Measurements from ENCODE around the gene KCNIP4.
"Not testable (repeated sequence)": the region's sequence is repeated elsewhere in the genome, so short reads cannot be mapped to it uniquely, and the experiment has no call there.

KCNIP4 gene

DNA sequence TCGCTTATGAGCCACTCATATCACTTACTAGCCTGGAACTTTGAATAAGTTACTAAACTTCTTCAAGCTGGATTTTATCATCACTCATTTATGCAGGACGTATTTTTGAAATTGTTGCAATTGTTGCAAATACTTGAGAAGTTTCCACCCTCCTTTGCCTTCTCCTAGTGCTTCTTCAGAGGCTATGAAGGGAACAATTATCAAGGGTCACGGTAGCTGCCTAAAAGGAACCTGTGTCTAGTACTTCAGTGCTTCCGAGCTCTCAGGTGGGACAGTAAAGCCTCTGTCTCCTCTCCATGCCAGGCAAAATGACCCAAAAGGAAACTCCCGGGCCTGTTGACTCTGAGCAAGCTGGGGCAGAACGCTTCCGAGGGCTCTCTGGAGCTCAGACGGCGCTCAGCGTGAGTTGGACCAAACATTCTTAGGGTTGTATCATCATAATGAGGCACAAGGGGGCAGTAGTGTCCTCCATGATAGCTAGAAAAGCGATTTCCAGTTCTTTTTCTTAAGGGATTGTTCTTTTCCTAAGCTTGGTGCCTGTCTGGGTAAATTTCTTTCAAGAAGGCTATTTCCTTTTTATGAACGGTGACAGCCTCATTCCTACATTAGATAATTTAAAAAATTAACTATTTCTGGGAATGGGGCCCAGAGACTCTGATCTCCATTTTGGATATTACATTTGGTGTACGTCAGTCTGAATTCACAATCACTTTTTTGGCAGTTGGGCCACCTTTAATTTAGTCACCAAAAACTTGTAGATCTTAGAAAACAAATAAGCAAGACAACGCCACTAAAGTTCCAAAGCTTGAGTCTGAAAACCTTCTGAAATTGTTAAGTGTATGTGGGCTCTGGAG, 1175.2 kb downstream of the KCNIP4 start:
- TF ChIP-seq, protein P1, sequence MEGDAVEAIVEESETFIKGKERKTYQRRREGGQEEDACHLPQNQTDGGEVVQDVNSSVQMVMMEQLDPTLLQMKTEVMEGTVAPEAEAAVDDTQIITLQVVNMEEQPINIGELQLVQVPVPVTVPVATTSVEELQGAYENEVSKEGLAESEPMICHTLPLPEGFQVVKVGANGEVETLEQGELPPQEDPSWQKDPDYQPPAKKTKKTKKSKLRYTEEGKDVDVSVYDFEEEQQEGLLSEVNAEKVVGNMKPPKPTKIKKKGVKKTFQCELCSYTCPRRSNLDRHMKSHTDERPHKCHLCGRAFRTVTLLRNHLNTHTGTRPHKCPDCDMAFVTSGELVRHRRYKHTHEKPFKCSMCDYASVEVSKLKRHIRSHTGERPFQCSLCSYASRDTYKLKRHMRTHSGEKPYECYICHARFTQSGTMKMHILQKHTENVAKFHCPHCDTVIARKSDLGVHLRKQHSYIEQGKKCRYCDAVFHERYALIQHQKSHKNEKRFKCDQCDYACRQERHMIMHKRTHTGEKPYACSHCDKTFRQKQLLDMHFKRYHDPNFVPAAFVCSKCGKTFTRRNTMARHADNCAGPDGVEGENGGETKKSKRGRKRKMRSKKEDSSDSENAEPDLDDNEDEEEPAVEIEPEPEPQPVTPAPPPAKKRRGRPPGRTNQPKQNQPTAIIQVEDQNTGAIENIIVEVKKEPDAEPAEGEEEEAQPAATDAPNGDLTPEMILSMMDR (IDR thresholded peaks at IDR 0.05; ENCODE audit: low read depth, low read length), result peak; percentile 50
- H3K4me3 ChIP-seq (ENCODE audit: low read depth, low read length), result no peak overlapping the region

DNA sequence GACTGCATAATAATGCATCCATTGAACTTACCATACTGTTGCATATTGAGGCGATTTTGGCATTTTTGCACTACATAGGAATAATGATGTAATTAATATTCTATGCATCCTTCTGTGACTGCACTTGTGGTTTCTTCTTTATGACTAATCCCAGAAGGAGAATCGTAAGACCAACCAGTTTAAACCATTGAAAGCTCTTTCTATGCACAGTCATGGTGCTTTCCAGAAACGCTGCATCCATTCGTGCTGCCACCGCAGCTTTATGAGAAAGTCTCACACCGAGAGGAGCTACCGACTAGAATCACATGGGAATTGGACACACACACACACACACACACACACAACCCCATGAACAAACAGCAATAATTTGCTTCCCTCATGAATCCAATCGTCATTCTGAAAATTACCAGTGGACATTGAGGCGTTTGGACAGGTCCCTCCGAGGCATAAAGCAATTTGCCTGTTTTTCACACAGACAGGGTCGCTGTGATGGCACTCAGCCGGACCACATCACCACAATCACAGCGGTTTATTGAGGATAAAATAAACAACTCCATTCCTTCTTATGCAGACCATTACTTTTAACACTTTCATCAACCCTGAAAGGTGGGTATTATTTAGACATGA, 1184.1 kb downstream of the KCNIP4 start:
- TF ChIP-seq, protein P1 (IDR thresholded peaks at IDR 0.05; ENCODE audit: low read depth, low read length), result no peak
- H3K4me3 ChIP-seq (ENCODE audit: low read depth, low read length), result no peak overlapping the region

DNA sequence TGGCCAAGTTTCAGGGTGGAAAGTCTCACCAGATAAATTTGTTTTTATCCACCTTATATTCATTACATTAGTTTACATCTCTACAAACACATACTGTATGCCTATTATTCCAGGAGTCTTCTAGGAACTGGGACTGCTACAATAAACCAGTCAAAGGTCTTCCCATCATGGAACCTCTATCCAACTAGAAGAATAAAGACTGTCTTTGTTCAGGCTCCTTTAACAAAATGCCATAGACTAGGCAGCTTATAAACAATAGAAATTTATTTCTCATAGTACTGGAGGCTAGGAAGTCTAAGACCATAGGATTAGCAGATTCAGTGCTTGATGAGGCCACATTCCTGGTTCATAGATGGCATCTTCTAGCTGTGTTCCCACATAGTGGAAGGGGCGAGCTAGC, 1186.7 kb downstream of the KCNIP4 start:
- TF ChIP-seq, protein P1 (IDR thresholded peaks at IDR 0.05; ENCODE audit: low read depth, low read length), result no peak
- no peak overlapping the region for H3K4me3 ChIP-seq (ENCODE audit: low read depth, low read length)

DNA sequence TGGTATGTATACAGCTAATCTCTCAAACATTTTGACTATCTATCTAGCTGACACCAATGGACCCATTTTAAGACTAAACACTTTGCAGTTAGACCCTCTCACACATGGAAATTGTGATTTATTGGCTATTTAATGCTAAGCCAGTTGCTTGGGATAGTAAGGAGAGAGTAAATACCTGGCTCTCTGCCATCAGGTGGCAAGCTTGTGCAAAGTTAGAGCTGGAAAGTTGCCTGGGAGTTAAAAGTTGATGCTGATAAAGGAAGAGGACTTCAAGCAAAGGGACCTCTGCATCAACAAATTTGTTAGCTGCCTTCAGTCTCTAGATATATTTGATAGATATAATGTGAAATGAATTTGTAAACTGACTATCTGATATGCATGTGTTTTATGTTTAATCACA, 1187.2 kb downstream of the KCNIP4 start:
- no peak overlapping the region for H3K4me3 ChIP-seq (ENCODE audit: low read depth, low read length)
- TF ChIP-seq, protein P1 (IDR thresholded peaks at IDR 0.05; ENCODE audit: low read depth, low read length), result no peak

DNA sequence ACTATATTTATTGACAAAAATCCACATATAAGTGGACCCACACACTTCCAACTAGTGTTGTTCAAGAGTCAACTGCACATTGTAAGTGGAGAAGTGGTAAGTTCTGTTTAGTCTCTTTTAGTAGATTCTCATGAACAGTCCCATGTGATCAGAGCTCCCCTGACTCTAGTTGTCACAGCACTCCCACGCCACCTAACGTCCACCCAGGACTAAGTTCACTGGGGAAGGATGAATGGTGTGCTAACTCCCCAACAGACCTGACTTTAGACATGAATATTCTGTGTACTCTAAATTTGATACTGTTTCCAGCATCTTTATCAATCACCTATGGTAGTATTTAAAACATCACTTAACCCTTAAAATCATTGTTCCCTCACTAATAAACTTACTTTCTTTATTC, 1188.5 kb downstream of the KCNIP4 start:
- H3K4me3 ChIP-seq (ENCODE audit: low read depth, low read length), result no peak overlapping the region
- TF ChIP-seq, protein P1 (IDR thresholded peaks at IDR 0.05; ENCODE audit: low read depth, low read length), result no peak

DNA sequence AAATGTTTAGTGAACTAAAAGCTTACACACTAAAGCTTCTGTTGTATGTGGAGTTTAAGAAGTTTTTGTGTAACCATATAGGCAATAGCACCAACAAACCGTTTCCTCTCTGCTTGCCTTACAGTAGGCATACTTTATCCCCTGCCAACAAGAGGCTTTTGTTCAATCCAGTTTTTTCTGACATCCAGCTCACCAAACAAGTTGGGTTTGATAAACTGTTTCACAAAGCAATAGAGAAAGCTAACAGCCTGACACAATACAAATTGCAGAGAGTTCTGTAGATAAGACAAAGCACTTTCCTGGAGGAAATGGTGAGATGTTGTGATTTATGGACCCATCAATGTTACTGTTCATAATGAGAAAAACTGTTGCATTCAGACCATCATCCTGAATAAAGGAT, 1194.5 kb downstream of the KCNIP4 start:
- no peak overlapping the region for H3K4me3 ChIP-seq (ENCODE audit: low read depth, low read length)
- TF ChIP-seq, protein P1 (IDR thresholded peaks at IDR 0.05; ENCODE audit: low read depth, low read length), result no peak

DNA sequence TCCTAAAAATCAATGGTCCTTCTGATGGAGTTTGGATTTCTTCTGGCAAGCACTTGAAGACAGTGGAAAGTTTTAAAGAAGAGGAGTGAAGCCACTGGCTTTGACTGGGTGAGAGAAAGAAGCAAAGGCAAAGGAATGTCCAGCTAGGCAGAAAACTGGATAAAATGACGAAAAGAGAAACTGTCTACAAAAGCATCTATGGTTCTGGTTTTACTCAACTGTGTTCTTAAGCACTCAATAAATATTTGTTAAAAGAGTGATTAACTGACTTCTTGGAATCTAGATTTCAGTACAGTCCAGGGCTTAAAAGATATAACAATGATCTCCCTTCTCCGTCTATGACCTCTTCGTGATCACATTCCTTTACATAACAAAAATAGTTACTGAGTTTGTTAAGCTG, 1195.9 kb downstream of the KCNIP4 start:
- no peak overlapping the region for H3K4me3 ChIP-seq (ENCODE audit: low read depth, low read length)
- TF ChIP-seq, protein P1 (IDR thresholded peaks at IDR 0.05; ENCODE audit: low read depth, low read length), result no peak

DNA sequence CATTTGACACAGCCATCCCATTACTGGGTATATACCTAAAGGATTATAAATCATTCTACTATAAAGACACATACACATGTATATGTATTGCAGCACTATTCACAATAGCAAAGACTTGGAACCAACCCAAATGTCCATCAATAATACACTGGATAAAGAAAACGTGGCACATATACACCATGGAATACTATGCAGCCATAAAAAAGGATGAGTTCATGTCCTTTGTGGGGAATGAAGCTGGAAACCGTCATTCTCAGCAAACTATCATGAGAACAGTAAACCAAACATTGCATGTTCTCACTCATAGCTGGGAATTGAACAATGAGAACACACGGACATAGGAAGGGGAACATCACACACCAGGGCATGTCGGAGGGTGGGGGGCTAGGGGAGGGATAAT, 1202.6 kb downstream of the KCNIP4 start:
- not testable (repeated sequence) for H3K4me3 ChIP-seq (ENCODE audit: low read depth, low read length)

Measured in WI38 (cell line).